Measurements from ENCODE around the gene PAXX.

Gene PAXX

DNA sequence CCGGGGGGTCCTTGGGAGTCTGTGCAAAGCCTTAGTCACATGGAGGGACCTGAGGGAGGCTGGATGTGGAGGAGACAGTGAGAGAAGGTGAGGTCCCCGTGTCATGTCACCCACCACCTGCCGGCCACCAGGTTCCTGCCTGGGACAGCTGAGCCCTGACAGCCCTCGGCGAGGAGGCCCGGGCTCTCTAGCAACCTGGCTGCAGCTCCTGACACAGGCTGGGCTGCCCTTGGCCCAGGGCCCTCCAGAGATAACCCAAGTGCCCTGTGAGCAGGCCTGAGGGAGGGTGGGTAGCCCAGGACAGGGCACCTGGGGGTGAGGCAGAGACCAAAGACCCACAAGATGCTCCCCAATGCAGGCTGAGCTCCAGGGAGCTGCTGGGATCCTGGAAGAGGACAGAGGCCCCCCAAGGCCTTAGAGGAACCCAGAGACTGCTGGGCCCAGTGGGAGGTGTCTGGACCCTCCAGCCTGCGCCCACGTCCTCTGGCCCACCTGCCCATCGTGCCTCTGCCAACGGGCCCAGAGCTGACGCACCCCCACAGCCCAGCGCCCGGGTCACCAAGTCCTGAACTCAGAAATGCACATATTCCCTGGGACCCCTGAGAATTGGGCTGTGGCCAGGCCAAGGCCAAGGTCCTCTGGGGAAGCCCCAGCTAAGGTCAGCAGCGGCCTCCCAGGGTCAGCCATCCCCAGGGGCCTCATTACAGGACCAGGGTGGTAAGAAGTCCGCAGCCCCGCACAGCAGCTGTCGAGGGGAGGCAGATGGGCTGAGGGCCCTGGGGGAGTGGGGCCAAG, 23.7 kb upstream of the PAXX start:
- DNase-seq = no peak

DNA sequence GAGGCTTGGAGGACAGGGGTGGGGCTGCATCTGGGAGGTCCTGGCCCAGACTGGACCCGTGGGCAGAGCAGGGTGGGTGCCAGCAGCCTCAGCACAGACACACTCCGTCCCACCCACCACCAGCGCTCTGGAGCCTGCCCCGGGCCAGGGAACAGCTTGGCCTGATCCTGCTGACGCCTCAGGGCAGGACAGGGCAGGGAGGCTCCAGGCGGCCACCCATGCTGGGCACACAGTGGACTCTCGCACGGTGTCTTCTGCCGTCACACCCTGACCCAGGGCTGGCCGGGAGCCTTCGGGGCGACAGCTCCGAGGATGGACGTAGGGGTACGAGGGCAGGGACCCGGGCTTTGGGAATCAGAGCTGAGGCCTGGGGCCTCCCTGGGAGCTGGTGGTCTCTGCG, 23.1 kb upstream of the PAXX start:
- no peak for DNase-seq

DNA sequence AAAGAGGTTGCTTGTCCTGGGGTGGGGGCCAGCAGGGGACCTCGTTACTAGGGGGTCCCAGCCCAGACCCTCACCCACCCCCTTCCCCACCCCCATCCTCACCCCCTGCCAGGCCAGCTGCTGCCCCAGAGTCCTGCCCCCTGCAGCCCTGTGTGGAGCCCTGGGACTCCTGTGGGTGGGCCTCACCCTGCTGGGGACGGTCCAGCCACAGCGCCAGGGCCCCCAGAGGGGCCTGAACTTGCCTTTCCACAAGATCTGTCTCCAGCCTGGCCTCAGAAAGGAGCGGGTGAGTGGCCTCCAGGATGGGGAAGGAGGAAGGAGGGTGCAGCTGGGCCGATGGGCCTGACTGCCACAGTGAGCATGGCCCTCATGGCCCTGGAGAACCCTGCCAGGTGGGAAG, 22.4 kb upstream of the PAXX start:
- no peak for DNase-seq

DNA sequence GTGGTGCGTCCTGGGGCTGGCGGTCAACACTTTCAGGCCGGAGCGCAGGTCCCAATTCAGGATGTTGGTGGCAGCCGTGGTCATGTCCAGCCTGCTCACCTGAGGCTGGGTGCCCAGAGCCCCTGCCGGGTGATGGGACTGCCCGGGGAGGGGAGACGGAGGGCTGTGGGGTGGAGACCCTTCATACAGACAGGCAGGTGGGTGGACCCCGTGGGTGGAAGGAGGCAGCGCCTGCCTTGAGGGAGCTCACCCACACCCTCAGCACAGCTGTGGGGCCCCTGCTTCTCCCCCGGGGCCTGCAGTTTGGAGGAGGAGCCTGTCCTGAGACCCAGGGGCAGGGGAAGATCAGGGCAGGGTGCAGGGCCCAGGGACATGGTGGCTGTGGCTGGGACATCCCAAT, 21.9 kb upstream of the PAXX start:
- DNase-seq = no peak

DNA sequence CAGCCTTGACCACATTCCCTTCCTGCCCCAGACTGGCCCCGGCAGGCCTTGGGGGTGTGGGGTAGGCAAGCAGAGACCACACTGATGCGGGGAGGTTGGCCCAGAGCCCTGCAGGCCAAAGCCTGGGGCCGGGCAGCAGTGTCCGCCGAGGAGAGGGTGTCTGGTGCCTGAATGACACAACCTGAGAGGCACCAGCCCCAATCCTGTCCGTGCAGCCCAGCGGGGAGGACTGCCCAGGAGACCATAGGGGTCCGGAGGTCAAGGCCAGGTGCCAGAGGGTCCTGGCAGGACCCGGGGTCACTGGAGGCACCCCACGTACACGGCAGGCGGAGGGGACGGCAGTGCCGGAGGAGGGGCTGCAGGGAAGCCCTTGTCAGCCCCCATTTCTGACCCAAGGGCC, 20.5 kb upstream of the PAXX start:
- no peak for DNase-seq

DNA sequence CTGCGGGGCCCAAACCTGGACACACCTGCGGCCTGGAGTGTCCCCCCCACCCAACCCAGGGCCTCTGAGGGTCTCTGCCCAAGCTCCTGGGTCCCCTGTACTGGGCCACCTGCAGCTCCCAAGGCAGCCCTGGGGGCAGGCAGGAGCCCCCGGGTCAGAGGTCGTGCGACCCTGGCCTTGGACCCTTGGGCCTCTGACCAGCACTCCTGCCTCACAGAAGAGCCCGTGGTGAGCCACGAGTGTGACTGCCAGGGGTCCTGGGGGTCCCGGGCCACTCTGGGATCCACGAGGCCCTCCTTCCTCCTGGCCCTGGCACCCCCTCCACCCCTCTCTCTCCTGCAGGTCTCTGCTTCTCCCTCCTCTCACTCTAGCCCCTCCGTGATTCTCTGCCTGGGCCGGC, 19.9 kb upstream of the PAXX start:
- DNase-seq = no peak

DNA sequence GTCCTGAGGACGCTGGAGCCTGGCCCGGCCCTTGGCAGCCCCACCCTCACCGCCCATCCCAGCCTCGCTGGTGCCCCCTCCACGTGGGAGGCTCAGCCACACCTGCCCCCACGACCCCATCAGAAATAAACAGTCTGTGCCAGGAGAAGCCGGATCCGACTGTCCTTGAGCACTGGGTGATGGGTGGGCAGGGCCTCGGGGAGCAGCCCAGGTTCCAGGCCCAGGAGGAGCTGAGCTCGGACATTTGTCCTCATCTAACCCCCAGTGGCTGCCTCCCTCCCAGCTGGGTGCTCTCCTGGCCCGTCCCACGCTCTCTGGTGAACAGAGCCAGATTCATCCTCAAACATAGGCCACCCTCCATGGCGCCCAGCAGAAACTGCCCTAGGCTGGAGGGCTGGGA, 19.5 kb upstream of the PAXX start:
- no peak for DNase-seq

DNA sequence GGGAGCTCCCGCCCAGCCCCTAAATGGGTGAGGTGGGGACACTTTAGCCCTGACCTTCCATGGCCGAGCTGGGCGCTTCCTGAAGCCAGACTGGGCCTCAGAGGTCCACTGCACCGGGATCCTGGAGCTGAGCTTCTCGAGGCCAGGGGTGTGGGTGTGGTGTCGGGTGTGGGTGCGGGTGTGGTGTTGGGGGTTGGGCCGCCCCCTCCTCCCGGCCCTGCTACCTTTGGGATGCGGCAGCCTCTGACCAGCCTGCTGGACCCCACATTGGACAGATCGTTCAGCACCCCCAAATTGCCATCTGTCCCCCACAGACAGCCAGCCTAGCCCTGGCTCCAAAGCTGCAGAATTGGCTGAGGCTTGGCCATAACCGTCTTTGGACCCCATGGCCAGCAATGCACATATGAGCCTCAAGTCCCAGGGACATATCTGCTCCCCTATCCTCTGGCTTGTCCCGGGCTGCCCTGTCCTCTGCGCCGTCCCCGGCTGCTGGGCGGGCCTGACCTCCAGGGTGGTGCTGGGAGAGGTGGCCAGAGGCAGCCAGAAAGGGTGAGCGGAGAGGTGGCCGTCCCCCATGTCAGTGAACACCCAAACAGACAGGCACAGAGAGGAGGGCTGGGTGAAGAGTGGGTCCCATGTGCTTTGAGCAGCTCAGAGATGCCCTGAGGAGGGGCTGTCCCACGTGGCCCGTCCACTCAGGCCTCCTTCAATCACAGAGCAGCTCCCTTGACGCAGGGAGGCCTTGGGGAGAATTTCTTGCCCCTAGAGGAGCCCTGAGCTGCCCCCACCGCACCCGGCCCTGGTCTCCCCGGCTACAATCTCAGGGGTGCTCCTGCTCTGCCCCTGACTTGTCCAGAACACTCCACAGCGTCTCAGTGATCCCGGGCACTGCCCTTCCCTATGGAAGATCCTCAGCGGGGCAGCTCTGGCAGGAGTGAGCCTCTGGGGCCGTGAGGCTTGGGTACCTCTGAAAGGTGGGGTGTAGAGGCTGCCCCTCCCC, 18.3 kb upstream of the PAXX start:
- DNase-seq = no peak

DNA sequence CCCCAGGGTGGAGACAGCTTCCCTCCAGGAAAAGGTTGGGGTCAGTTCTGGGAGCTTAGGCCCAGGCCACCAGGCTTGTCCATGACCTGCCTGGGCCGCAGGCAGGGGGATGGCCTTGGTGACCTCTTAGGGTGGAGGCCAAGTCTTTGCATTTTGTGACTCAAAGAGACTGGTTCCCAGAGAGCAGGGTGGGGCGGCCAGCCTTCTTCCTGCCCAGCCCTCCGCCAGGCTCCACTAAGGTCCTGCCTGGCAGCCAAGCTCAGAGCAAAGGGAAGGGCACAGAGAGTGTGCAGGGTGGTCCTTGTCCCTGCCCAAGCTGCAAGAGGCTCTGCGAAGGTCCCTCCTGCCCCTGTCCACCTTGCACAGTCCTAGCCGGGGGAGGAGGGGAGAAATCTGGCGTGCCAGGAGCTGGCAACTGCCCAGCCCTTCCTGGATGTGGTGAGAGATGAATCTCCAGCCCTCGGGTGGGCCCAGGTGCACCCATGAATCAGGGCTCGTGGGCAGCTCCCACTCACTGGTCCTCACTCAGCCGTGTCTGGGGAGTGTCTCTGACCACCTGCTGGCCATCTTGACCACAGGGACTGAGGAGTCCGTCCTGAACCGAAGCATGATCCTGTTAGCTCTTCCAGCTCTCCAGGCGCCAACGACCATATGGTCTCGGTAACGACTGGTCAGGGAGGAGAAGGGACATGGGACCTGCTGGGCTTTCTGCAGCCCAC, 17.2 kb upstream of the PAXX start:
- peak; percentile 12 for DNase-seq

DNA sequence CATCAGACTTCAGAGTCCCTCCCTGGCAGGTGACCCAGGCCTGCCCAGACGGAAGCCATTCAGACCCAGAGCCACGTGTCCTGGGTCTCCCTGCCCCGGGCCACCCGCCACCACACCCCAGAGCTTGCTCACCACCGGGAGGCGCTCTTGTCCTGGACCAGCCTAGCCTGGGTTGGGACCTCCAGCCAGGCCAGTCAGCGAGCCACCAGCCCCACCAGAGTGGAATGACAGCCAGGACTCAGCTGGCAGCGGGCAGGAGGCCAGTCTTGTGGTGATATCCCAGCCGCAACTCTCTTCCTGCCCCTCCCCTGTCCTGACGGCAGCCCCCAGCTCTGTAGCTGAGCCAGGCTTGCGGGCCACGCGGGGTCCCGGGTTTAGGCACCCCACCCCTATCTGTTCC, 16.6 kb upstream of the PAXX start:
- no peak for DNase-seq

DNA sequence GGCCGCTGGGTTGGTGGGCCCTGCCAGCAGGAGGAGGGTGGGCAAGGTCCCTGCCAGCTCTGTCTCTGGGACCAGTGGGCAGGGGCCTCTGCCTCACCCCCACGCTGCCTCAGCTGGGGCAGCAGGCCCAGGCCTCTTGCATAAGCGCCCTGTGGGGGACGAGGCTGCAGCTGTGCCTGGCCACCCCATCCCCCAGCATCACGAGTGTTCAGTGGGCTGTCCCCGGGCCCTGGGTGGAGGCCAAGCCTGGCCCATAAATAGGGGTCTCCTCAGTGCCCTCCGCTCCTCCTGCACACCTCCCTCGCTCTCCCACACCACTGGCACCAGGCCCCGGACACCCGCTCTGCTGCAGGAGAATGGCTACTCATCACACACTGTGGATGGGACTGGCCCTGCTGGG, 15.0 kb upstream of the PAXX start, which contains the start of gene PTGDS:
Gene PTGDS (plus strand): TSS at position 282 of the 400 bp plus-strand sequence. CDS start 75 bp downstream, at position 357.
- no peak for DNase-seq

DNA sequence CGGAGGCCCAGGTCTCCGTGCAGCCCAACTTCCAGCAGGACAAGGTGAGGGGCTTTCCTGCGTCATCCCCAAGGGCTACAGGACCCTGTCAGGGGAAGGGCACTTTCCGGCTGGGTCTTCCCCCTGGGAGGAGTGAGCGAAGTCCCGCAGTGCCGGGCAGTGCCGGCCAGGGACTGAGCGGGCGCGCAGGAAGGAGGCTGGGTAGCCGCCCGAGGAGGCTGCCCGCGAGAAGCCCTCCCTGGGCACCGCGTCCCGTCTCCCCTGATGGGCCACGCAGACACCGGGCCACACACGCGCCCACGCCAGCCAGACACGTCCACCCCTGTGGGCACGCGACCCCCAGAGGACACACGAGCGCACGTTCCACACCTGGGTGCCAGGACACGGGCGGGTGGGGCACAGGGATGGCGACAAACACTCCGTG, 14.6 kb upstream of the PAXX start:
- DNase-seq = no peak

DNA sequence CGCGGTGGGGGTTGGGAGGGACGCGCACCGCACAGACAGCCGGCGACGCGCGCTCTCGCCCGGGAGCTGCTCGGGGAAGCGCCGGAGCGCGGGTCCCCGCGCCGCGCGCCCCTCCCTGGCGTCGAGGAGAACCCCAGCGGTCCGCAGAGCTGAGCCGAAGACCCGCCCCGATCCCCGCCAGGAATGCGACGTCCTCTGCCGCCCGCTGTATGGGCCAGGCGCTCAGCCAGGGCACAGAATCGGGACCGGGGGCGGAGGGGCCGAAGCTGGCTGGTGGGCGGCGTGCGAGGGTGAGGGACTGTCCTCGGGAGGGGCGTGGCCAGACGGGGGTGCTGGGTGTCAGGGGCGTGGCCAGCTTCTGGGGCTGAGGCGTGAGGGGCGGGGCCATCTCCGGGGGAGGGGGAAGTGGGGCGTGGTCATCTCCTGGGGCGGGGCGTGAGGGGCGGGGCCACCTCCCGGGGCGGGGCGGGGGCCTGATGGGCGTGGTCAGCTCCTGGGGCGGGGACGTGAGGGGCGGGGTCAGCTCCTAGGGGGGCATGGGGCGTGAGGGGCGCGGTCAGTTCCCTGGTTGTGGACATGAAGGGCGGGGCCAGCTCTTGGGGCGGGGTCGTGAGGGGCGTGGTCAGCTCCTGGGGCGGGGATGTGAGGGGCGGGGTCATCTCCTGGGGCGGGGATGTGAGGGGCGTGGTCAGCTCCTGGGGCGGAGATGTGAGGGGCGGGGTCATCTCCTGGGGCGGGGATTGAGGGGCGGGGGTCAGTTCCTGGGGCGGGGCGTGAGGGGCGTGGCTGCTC, 14.0 kb upstream of the PAXX start:
- peak; percentile 7 for DNase-seq

DNA sequence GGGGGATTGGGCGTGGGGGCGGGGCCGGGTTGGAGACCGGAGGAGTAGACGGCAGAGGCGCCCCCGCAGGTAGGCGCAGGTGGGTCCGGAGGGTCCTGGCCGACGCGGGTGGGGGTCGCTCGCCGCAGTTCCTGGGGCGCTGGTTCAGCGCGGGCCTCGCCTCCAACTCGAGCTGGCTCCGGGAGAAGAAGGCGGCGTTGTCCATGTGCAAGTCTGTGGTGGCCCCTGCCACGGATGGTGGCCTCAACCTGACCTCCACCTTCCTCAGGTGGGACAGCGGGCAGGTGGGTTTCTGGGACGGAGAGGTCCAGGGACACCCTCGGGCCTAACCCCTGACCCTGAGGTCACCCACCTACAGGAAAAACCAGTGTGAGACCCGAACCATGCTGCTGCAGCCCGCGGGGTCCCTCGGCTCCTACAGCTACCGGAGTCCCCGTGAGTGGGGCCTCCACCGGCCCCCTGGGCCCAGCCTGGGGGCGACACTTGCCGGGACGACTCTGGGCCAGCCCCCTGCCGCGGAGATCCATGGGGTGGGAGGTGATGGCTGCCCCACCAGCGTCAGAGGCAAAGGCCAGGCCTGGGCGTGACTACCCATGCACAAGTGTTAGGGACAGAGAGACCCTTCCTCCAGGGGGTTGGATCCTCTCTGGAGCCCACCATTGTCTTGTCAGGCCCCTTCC, 13.2 kb upstream of the PAXX start:
- DNase-seq = no peak

DNA sequence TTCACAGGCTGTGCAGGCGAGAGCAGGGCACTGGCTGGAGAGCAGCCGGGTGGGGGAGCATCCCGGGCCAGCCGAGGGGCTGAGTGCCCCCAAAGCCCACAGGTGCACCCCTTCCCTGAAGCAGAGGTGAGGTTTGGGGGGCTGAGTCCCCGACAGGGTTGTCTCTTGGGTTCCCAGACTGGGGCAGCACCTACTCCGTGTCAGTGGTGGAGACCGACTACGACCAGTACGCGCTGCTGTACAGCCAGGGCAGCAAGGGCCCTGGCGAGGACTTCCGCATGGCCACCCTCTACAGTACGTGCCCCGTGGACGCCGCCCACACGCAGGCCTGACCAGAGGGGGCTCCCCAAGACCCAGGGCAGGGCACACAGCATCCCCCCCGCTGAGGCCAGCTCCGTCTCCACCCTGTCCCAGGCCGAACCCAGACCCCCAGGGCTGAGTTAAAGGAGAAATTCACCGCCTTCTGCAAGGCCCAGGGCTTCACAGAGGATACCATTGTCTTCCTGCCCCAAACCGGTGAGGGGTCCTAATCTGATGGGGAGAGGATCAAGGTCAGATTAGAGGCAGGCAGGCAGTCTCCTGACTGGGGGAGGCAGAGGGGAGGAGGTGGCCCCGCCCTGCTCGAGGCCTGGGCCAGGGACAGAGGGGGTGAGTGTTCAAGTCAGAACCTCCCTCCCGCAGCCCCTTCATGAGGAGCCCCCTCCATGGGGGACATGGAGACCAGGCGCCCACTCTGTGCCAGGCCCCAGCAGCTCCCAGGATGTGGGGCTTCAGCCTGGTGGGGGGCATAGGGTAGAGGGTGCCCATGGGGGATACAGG, 12.2 kb upstream of the PAXX start:
- DNase-seq = no peak

DNA sequence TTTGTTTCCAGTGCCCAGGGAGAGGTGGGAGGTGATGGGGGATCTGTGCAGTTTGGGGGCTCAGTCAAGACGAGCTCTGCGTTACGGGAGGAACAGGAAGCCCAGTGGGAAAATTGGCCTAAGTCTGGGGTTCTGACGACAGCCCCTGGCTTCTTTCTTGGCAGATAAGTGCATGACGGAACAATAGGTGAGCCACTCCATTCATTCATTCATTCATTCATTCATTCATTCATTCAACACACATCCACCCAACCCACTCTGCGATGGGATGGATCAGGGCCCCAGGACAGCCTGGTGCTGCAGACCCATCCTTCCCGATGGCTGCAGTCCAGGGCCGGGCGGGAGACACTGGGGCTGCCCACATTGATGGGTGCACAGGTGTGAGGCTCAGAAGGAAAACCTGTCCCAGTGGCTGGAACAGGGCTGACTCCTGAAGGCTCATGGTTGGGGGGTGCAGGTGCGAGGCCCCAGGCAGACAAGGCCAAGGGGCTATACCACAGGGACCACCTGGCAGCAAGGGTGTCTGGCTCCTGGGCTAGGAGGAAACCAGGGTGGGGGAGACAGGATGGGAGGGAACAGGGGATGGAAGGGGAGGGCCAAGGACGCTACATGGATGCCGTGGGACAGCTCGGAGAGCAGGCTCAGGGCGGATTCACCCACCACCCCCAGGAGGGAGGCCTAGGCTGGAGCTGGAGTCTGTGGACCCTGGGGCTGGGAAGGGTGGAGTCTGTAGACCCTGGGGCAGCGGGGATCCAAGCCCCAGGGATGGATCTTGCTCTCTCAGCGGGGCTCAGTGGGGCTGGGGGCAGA, 11.3 kb upstream of the PAXX start:
- DNase-seq = no peak

DNA sequence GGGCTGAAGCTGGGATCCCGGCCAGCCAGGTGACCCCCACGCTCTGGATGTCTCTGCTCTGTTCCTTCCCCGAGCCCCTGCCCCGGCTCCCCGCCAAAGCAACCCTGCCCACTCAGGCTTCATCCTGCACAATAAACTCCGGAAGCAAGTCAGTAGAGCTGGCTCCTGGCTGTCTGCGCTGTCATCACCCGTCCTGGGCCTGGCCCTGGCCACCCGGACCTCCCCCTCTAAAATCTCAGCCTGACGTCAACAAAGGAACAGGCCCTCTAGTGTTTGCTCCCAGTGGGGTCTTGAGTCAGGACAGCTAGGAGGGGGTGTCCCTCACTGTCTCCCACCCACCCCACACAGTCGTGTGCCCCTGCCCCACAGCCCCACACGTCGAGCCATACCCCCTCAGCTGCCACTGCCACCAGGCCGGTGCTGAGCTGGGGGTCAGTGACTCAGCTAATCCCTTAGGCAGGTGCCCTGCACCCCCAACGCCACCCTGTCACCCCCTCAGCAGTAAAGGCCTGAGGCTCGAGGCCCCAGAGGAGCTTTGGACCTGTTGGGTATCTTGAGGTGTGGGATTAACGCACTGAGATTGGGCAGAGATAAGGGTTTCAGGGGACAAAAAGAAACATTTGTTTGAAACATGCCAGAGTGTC, 10.5 kb upstream of the PAXX start:
- DNase-seq = no peak

DNA sequence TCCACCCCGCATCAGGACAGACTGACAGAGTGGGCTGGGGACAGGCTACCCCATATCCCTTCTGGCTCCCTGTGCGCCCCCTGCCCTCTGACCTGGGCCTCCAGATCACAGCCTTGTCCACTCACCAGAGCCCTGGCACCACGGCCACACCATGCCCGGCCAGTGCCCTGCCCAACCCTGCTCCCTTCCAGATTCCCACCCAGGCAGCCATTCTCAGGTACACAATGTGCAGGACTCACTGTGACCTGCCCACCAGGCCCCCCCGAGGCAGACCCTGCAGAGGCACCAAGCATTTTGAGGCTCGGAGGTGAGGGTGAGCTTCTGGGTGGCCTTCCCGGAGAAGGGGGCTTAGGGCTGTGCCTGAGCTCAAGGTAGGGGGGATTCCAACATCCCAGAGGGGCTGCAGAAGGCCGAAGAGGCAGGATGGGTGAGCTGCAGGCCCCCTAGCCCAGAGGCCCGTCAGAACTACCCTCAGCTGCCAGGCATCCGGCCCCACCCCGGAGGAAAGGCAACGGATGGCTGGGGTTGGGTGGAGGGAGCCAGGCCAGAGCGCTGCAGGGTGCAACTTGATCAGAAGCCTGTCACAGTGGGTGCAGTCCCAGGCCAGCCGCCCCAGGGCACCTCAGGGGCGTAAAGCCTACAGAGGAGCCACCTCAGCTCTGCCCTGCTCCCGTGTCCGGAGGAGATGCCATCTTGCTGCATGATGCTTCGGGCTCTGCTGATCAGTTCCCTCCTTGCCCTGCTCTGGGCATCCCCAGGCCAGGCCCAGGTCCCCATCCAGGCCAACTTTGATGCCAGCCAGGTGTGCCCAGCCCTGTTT, 9.8 kb upstream of the PAXX start, which contains the start of gene LCNL1:
Gene LCNL1 (plus strand): TSS at position 762 of the 820 bp plus-strand sequence. CDS start 594 bp downstream, outside the sequence.
- no peak for DNase-seq
